Measurements from ENCODE around the gene BMP5.

Gene BMP5

DNA sequence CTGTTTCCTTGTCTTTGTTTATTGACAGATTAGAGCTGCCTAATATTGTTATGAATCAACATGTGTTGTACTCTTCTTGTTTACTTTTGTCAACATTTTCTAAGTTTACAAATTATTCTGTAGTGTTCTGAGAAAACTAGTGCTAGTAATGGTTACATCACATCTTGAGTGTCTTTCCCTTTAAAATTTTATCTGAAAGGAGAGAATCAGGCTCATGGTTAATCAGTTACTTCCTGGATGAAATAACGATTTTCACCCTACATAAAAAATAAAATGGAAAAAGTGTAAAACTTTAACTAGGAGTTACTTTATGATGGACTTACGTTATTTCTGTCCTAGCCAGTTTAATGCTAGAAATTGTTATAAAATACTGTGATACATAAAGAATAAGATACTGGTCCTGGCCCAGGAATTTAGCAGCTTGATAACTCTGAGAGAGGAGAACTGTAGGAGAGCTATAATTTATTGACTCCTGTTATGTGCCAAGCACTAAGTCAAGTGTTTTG is 26.4 kb upstream of the BMP5 start:
- Histone ChIP-seq H3K27me3 (ENCODE audit: insufficient read depth, poor library complexity, severe bottlenecking) (peaks cover 3% of the 10 kb centered on the region), H3K27ac (replicated peaks) (no peak overlapping the region), H3K4me3 (replicated peaks; ENCODE audit: insufficient read depth, low read length) (no peak overlapping the region)
- no peak for DNase-seq (ENCODE audit: low read depth in 1 of 2, low spot score in 1 of 2)
- no peak for TF ChIP-seq SPI1 (IDR thresholded peaks at IDR 0.05; ENCODE audit: borderline replicate concordance, low read depth)
- no peak for TF ChIP-seq GABPA (IDR thresholded peaks at IDR 0.05; ENCODE audit: low read depth)
- no peak for TF ChIP-seq CTCF (IDR thresholded peaks at IDR 0.05; ENCODE audit: insufficient read depth, low read length)
- TF ChIP-seq POLR2AphosphoS5 (IDR thresholded peaks at IDR 0.05; ENCODE audit: low read depth), result no peak
- no peak for TF ChIP-seq REST (IDR thresholded peaks at IDR 0.05; ENCODE audit: insufficient replicate concordance, low read depth)

GRCh38 chr6:55898342-55898741 is 23.0 kb upstream of the BMP5 start:
- no peak for TF ChIP-seq POLR2AphosphoS5 (IDR thresholded peaks at IDR 0.05; ENCODE audit: low read depth)
- no peak for TF ChIP-seq REST (IDR thresholded peaks at IDR 0.05; ENCODE audit: insufficient replicate concordance, low read depth)
- no peak for TF ChIP-seq SPI1 (IDR thresholded peaks at IDR 0.05; ENCODE audit: borderline replicate concordance, low read depth)
- no peak for TF ChIP-seq CTCF (IDR thresholded peaks at IDR 0.05; ENCODE audit: insufficient read depth, low read length)
- TF ChIP-seq GABPA (IDR thresholded peaks at IDR 0.05; ENCODE audit: low read depth), result no peak
- Histone ChIP-seq H3K27me3 (ENCODE audit: insufficient read depth, poor library complexity, severe bottlenecking) (peaks cover 3% of the 10 kb centered on the region), H3K4me3 (replicated peaks; ENCODE audit: insufficient read depth, low read length) (no peak overlapping the region), H3K27ac (replicated peaks) (no peak overlapping the region)
- no peak for DNase-seq (ENCODE audit: low read depth in 1 of 2, low spot score in 1 of 2)

DNA sequence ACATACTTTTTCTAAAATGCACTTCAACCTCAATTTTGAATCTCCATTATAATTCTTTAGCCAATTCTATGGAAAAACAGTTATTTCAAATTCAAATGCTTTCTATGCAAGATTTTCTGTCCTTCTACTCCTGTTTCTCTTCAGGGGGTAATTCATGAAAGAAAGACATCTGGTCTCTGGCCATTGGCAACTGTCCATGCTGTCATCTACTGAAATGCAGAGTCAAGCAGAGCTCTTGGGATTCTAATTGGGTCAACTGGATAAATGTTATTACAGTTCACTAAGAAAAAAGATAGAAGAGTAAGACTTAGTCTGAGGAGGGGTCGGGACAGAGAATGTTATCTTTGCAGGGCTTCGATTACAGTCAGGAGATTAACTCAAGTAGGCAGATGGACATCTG is 22.0 kb upstream of the BMP5 start:
- TF ChIP-seq CTCF (IDR thresholded peaks at IDR 0.05; ENCODE audit: insufficient read depth, low read length) (no peak), POLR2AphosphoS5 (IDR thresholded peaks at IDR 0.05; ENCODE audit: low read depth) (no peak), GABPA (IDR thresholded peaks at IDR 0.05; ENCODE audit: low read depth) (no peak), REST (IDR thresholded peaks at IDR 0.05; ENCODE audit: insufficient replicate concordance, low read depth) (no peak), SPI1 (IDR thresholded peaks at IDR 0.05; ENCODE audit: borderline replicate concordance, low read depth) (no peak)
- Histone ChIP-seq H3K4me3 (replicated peaks; ENCODE audit: insufficient read depth, low read length) (no peak overlapping the region), H3K27me3 (ENCODE audit: insufficient read depth, poor library complexity, severe bottlenecking) (peaks cover under 1% of the 10 kb centered on the region), H3K27ac (replicated peaks) (no peak overlapping the region)
- DNase-seq (ENCODE audit: low read depth in 1 of 2, low spot score in 1 of 2), result no peak
